ENCODE data around the gene COMMD3. TPM values are rescaled to one million over a fixed set of nuclear protein-coding genes. Genes with fewer than 3 reads are reported as not detected.
A peak's percentile ranks its signal among the peaks of the same experiment; 100 is the strongest.

Gene COMMD3
- total and polyA plus RNA-seq, 9 of the 15 experiments (the other 6 are each of a cell fraction or from before 2014, with no cell fraction given): 50.7 to 217 (median 80.1) TPM

- ATAC-seq: no peak
- intact Hi-C loops (cut with micrococcal nuclease): loop anchor here (2.0 to 10.0 kb wide), 4 partner anchors 192 to 793 kb away; partner anchors contain the start of gene SKIDA1
- H3K27ac ChIP-seq (ENCODE audit: extremely low read depth, low read depth, low read length): peak overlapping the region; percentile 95
- BruUV-seq (replicated peaks): no TSS peak
- H3K4me2 ChIP-seq (ENCODE audit: insufficient read depth, low read length): peak overlapping the region; percentile 81
- peak overlapping the region; percentile 77 for H3K4me3 ChIP-seq
- 0% methylated on average over 24 of the region's 30 CpGs for WGBS (ENCODE audit: insufficient coverage, low coverage, missing lambda C conversion rate)
- no peaks in the 10 kb centered on the region for H3K9me3 ChIP-seq (replicated peaks; ENCODE audit: control insufficient read depth, insufficient read depth, low read depth, low read length)
- FAIRE-seq: no peak
- H3K4me1 ChIP-seq (replicated peaks in 1 of 2; ENCODE audit: control insufficient read depth in 2 of 2, insufficient read depth in 2 of 2, low read length in 2 of 2): peaks cover 11 to 23% of the 10 kb centered on the region in 2 experiments; a peak in 3 of 5 replicates
- no peaks in the 10 kb centered on the region for H3K36me3 ChIP-seq (ENCODE audit: control insufficient read depth, insufficient read depth, low read length)
- H4K20me1 ChIP-seq (replicated peaks; ENCODE audit: control insufficient read depth, insufficient read depth, low read length): 0 out of 2 replicates have a peak, but pooled peaks cover 6% of the 10 kb centered on the region
- in situ Hi-C loops (cut with MboI): no loop called here
- H3K27me3 ChIP-seq (ENCODE audit: control insufficient read depth in 2 of 2, insufficient read depth in 2 of 2, low read length in 2 of 2): peaks cover 6 to 7% of the 10 kb centered on the region in 2 experiments; a peak in 3 of 5 replicates
- ChIA-PET CTCF (ENCODE audit: low intra/inter-chr PET ratio) (no interaction called here), POLR2A (interaction anchor here (0.6 to 1.2 kb wide), 5 partner anchors 36 to 680 kb away, joined by 3 read pairs; no protein-coding TSS in a partner anchor)
- peak in 1 of 4 experiments; percentile 70 for DNase-seq (ENCODE audit: extremely low read depth in 1 of 4, low spot score in 3 of 4)
- H3K9me1 ChIP-seq (ENCODE audit: control insufficient read depth, insufficient read depth, low read length): no peaks in the 10 kb centered on the region
- peaks cover 83% of the 10 kb centered on the region for H3K79me2 ChIP-seq (ENCODE audit: control insufficient read depth, insufficient read depth, low read length)
- H3K9ac ChIP-seq (ENCODE audit: insufficient read depth in 1 of 2, low read depth in 2 of 2, low read length in 2 of 2): peak overlapping the region; percentile 84 to 92
- peak overlapping the region; percentile 34; the same call in 1 of the 2 replicates for H2AFZ ChIP-seq (ENCODE audit: low read depth, low read length)
- TF ChIP-seq ARID1B (IDR thresholded peaks at IDR 0.05) (0 out of 2 replicates have a peak, but pooled peaks have one; percentile 17), EP400 (IDR thresholded peaks at IDR 0.05) (peak; percentile 6; the same call in 1 of the 2 replicates), SMARCE1 (IDR thresholded peaks at IDR 0.05) (0 out of 2 replicates have a peak, but pooled peaks have one; percentile 45), HDAC1 (IDR thresholded peaks at IDR 0.05) (0 out of 4 replicates have a peak, but pooled peaks of 1 of the 2 experiments have one; percentile 35), ZNF655 (CRISPR knock-in tag; IDR thresholded peaks at IDR 0.05) (no peak), YY1 (IDR thresholded peaks at IDR 0.05; ENCODE audit: borderline replicate concordance in 1 of 3, control insufficient read depth in 1 of 3, extremely low read depth in 1 of 3, insufficient read depth in 3 of 3, insufficient read length in 1 of 3, insufficient replicate concordance in 2 of 3, low read depth in 1 of 3, low read length in 2 of 3) (no peak), TEAD1 (CRISPR knock-in tag; IDR thresholded peaks at IDR 0.05) (peak in 1 of 2 experiments; percentile 4; a peak in 1 of 4 replicates), HNRNPUL1 (IDR thresholded peaks at IDR 0.05; ENCODE audit: low read length) (no peak), BCOR (IDR thresholded peaks at IDR 0.05) (peak; percentile 39; the same call in 1 of the 2 replicates), PBX2 (CRISPR knock-in tag; IDR thresholded peaks at IDR 0.05; ENCODE audit: low read depth) (no peak), PBX2 (tag; conservative IDR thresholded peaks at IDR 0.05; ENCODE audit: low read depth) (peak; percentile 79), E2F8 (IDR thresholded peaks at IDR 0.05; ENCODE audit: low read depth, partially characterized antibody) (no peak), PKNOX1 (IDR thresholded peaks at IDR 0.05) (peak; percentile 38; the same call in 1 of the 2 replicates)
These were observed 3.9 kb downstream of the COMMD3 start for GRCh38 chr10:22319980-22320558.

Data from K562 (cell line).